Small intestine (tissue), 7 donors: ENCODE data around the gene ZNF639. TPM values are rescaled to one million over a fixed set of nuclear protein-coding genes. Genes with fewer than 3 reads are reported as not detected.

Experiments
- DNase-seq, 2 donors: peaks; one replicate each; pipeline versions ENCODE4 v3.0.0 to v3.0.0-alpha.2; 2013
- FAIRE-seq: peaks from 2 replicates; lab custom pipeline; 2012; peaks lifted over from hg19 to GRCh38; lab: Jason Lieb, UNC
- H3K27ac ChIP-seq, 3 donors: one replicate each; pipeline ENCODE4 v1.5.1; 2013; ENCODE audit warnings: low read length in 2 of 3, mild to moderate bottlenecking in 2 of 3, control low read depth in 1 of 3, inconsistent platforms in 1 of 3, low read depth in 1 of 3, moderate library complexity in 1 of 3
- H3K27me3 ChIP-seq, 3 donors: one replicate each; pipeline ENCODE4 v1.6.1; 2013; ENCODE audit warnings: low read length in 3 of 3, inconsistent platforms in 1 of 3; ENCODE audit not compliant: control insufficient read depth in 3 of 3, insufficient read depth in 3 of 3
- H3K36me3 ChIP-seq, 3 donors: one replicate each; pipeline ENCODE4 v1.6.1; 2013; ENCODE audit warnings: low read length in 3 of 3, inconsistent platforms in 1 of 3, low read depth in 1 of 3, mild to moderate bottlenecking in 1 of 3, moderate library complexity in 1 of 3; ENCODE audit not compliant: control insufficient read depth in 3 of 3, insufficient read depth in 2 of 3
- H3K4me1 ChIP-seq, 3 donors: one replicate each; pipeline ENCODE4 v1.6.1; 2013; ENCODE audit warnings: low read length in 2 of 3, inconsistent platforms in 1 of 3, low read depth in 1 of 3, mild to moderate bottlenecking in 1 of 3, moderate library complexity in 1 of 3; ENCODE audit not compliant: control insufficient read depth in 3 of 3, insufficient read depth in 2 of 3
- H3K4me3 ChIP-seq, 3 donors: one replicate each; pipeline ENCODE4 v1.5.1; 2013; ENCODE audit warnings: low read length in 3 of 3, control low read depth in 1 of 3, inconsistent platforms in 1 of 3, low read depth in 1 of 3, mild to moderate bottlenecking in 1 of 3, moderate library complexity in 1 of 3
- H3K9me3 ChIP-seq, 2 donors: one replicate each; pipeline ENCODE4 v1.6.1; 2013; ENCODE audit warnings: low read depth in 1 of 2, low read length in 1 of 2; ENCODE audit not compliant: control insufficient read depth in 2 of 2, insufficient read depth in 1 of 2
- WGBS, 3 donors: extraction: QIAGEN DNeasy Blood & Tissue Kit; methylation state at CpG; one replicate each; pipeline ENCODE4 v1.1.7; 2013; 5-methylcytosine and 5-hydroxymethylcytosine counted together
- polyA plus RNA-seq, 4 donors: library from polyadenylated mRNA; stranded (reverse) in 3 of 4; unstranded in 1 of 4; fragments of 200-250 nt in 3 of 4; fragments of 120-200 nt in 1 of 4; gene quantifications; one replicate each; pipeline versions ENCODE4 v1.2.1 to v1.2.3, GENCODE V29; 2013
- donor health status: healthy with polysubstance abuse.
- donor health status: control.
- donor health status: control.
- donor health status: Bipolar disorder and iron deficiency.
- donor health status: healthy.

ZNF639 gene
- polyA plus RNA-seq, 4 donors: 14.3 to 40.9 (median 17.7) TPM

GRCh38 chr3:179348325-179349013 is 25.6 kb downstream of the ZNF639 start:
- 8 to 25% (median 11%) methylated on average over 5 of the region's 5 CpGs for WGBS, 3 donors
- FAIRE-seq (no peak), DNase-seq (peak; percentile 51 to 52)
- peaks cover 0 to 3% (median 0%) of the 10 kb centered on the region in 3 donors for H3K4me1 ChIP-seq
- H3K27me3 ChIP-seq: no peaks in the 10 kb centered on the region
- peaks cover 3 to 17% (median 6%) of the 10 kb centered on the region in 3 donors for H3K36me3 ChIP-seq
- peak overlapping the region; percentile 69 to 97 (median 82) for H3K4me3 ChIP-seq
- H3K27ac ChIP-seq: peak overlapping the region; percentile 75 to 96 (median 80)
- no peaks in the 10 kb centered on the region for H3K9me3 ChIP-seq

- no peaks in the 10 kb centered on the region for H3K9me3 ChIP-seq
- H3K36me3 ChIP-seq: peaks cover 5 to 37% (median 25%) of the 10 kb centered on the region in 3 donors
- no peaks in the 10 kb centered on the region for H3K4me1 ChIP-seq
- no peak for DNase-seq
- FAIRE-seq: no peak
- no peaks in the 10 kb centered on the region for H3K27me3 ChIP-seq
- H3K27ac ChIP-seq: no peak overlapping the region
- WGBS, 3 donors: 96 to 100% (median 100%) methylated on average over 1 of the region's 1 CpG
- H3K4me3 ChIP-seq: no peak overlapping the region
Observed at GRCh38 chr3:179355996-179356395, 33.2 kb downstream of the ZNF639 start.

- Histone ChIP-seq H3K4me1 (no peaks in the 10 kb centered on the region), H3K9me3 (no peaks in the 10 kb centered on the region), H3K36me3 (peaks cover 3 to 37% (median 10%) of the 10 kb centered on the region in 3 donors), H3K27me3 (no peaks in the 10 kb centered on the region), H3K27ac (no peak overlapping the region), H3K4me3 (no peak overlapping the region)
- DNase-seq (no peak), FAIRE-seq (no peak)
- 96 to 98% (median 98%) methylated on average over 5 of the region's 5 CpGs for WGBS, 3 donors
Observed at GRCh38 chr3:179363332-179363731, 40.5 kb downstream of the ZNF639 start.

- no peak for FAIRE-seq
Observed at GRCh38 chr3:179369621-179370020, 46.8 kb downstream of the ZNF639 start.

GRCh38 chr3:179373938-179374337 is 51.1 kb downstream of the ZNF639 start:
- H3K27ac ChIP-seq: no peak overlapping the region
- DNase-seq (no peak), FAIRE-seq (no peak)
- H3K27me3 ChIP-seq: no peaks in the 10 kb centered on the region
- 98 to 100% (median 99%) methylated on average over 6 of the region's 6 CpGs for whole genome bisulfite sequencing, 3 donors
- H3K9me3 ChIP-seq: no peaks in the 10 kb centered on the region
- H3K4me1 ChIP-seq: no peaks in the 10 kb centered on the region
- H3K36me3 ChIP-seq: peaks cover 4 to 18% (median 9%) of the 10 kb centered on the region in 3 donors
- H3K4me3 ChIP-seq: no peak overlapping the region

More at GRCh38 chr3:179369621-179370020, 46.8 kb downstream of the ZNF639 start:
- peaks cover 0 to 18% (median 8%) of the 10 kb centered on the region in 3 donors for H3K36me3 ChIP-seq
- H3K27me3 ChIP-seq: no peaks in the 10 kb centered on the region
- no peak for DNase-seq
- no peaks in the 10 kb centered on the region for H3K4me1 ChIP-seq
- 93 to 98% (median 96%) methylated on average over 1 of the region's 1 CpG for WGBS, 3 donors
- H3K4me3 ChIP-seq: no peak overlapping the region
- H3K27ac ChIP-seq: no peak overlapping the region
- H3K9me3 ChIP-seq: no peaks in the 10 kb centered on the region

GRCh38 chr3:179375091-179375999 is 52.5 kb downstream of the ZNF639 start:
- Histone ChIP-seq H3K4me3 (no peak overlapping the region), H3K9me3 (no peaks in the 10 kb centered on the region), H3K27ac (no peak overlapping the region), H3K36me3 (peaks cover 5 to 22% (median 7%) of the 10 kb centered on the region in 3 donors), H3K27me3 (no peaks in the 10 kb centered on the region), H3K4me1 (no peaks in the 10 kb centered on the region)
- no peak for FAIRE-seq
- DNase-seq: no peak
- 92 to 93% (median 93%) methylated on average over 12 of the region's 12 CpGs for WGBS, 3 donors

GRCh38 chr3:179376474-179376873 is 53.6 kb downstream of the ZNF639 start:
- Histone ChIP-seq H3K27ac (no peak overlapping the region), H3K27me3 (no peaks in the 10 kb centered on the region), H3K9me3 (no peaks in the 10 kb centered on the region), H3K36me3 (peaks cover 8 to 21% (median 9%) of the 10 kb centered on the region in 3 donors), H3K4me3 (no peak overlapping the region), H3K4me1 (no peaks in the 10 kb centered on the region)
- WGBS, 3 donors: 89 to 90% (median 89%) methylated on average over 1 of the region's 1 CpG
- FAIRE-seq: no peak
- no peak for DNase-seq
